CD4-positive, alpha-beta T cell (primary cell): ENCODE measurements around the gene TPK1. TPM values are rescaled to one million over a fixed set of nuclear protein-coding genes. Genes with fewer than 3 reads are reported as not detected.
A peak's percentile ranks its signal among the peaks of the same experiment; 100 is the strongest.

Experiments
- ATAC-seq: fragments of 200-7000 bp; cut with Tn5 transposase; one replicate; pipeline ENCODE4 v1.10.0; 2022; ENCODE audit warnings: mild to moderate bottlenecking; ENCODE audit not compliant: poor library complexity
- CTCF ChIA-PET: fragments of 350-600 bp; sonication (Branson Sonifier 250); formaldehyde crosslinking; loops from one replicate; lab custom pipeline; 2021; ENCODE audit warnings: antibody characterized with exemption, inconsistent platforms; lab: Charles Lee
- POLR2A ChIA-PET: fragments of 350-600 bp; sonication (Branson Sonifier 250); formaldehyde crosslinking; loops from one replicate; lab custom pipeline; 2021; ENCODE audit warnings: antibody characterized with exemption, inconsistent platforms; lab: Charles Lee
- DNase-seq, 14 experiments: peaks; one replicate each; pipeline ENCODE4 v3.0.0-alpha.2; 2013 to 2020; ENCODE audit warnings: mixed read lengths in 2 of 14
- H3K27ac ChIP-seq, 2 donors: one replicate each; pipeline versions ENCODE4 v1.5.1 to v1.7.0; 2013; ENCODE audit warnings: low read length in 2 of 2, low read depth in 1 of 2, mild to moderate bottlenecking in 1 of 2
- H3K27me3 ChIP-seq, 2 experiments: 1 replicate in 1 of 2; 2 replicates in 1 of 2; pipeline versions ENCODE4 v1.6.1 to v1.7.0; 2013; ENCODE audit warnings: low read length in 2 of 2, control low read depth in 1 of 2, mild to moderate bottlenecking in 1 of 2, moderate library complexity in 1 of 2; ENCODE audit not compliant: insufficient read depth in 2 of 2, control insufficient read depth in 1 of 2
- H3K36me3 ChIP-seq: one replicate; pipeline ENCODE4 v1.6.1; 2013; ENCODE audit warnings: low read length, control low read depth; ENCODE audit not compliant: insufficient read depth
- H3K4me1 ChIP-seq: one replicate; pipeline ENCODE4 v1.6.1; 2013; ENCODE audit warnings: low read length, control low read depth; ENCODE audit not compliant: insufficient read depth
- H3K4me3 ChIP-seq: one replicate; pipeline ENCODE4 v1.5.1; 2013; ENCODE audit warnings: mild to moderate bottlenecking, low read length, moderate library complexity
- H3K9me3 ChIP-seq, 2 experiments: 1 replicate in 1 of 2; 2 replicates in 1 of 2; pipeline versions ENCODE4 v1.6.1 to v1.7.0; 2013; ENCODE audit warnings: low read length in 2 of 2, mild to moderate bottlenecking in 2 of 2, control low read depth in 1 of 2, moderate library complexity in 1 of 2; ENCODE audit not compliant: control insufficient read depth in 1 of 2, insufficient read depth in 1 of 2
- H3K27ac Mint-ChIP-seq: one replicate; pipeline ENCODE4 v1.8.0; 2020; ENCODE audit warnings: mixed read lengths
- H3K27me3 Mint-ChIP-seq: one replicate; pipeline ENCODE4 v1.8.0; 2021; ENCODE audit warnings: mixed read lengths
- H3K36me3 Mint-ChIP-seq: one replicate; pipeline ENCODE4 v1.8.0; 2021; ENCODE audit warnings: low read depth, mixed read lengths
- H3K4me1 Mint-ChIP-seq: one replicate; pipeline ENCODE4 v1.8.0; 2021; ENCODE audit warnings: low read depth, mixed read lengths
- H3K4me3 Mint-ChIP-seq: one replicate; pipeline ENCODE4 v1.8.0; 2020; ENCODE audit warnings: mild to moderate bottlenecking, mixed read lengths
- H3K9me3 Mint-ChIP-seq: one replicate; pipeline ENCODE4 v1.8.0; 2020; ENCODE audit warnings: mixed read lengths
- CTCF ChIP-seq: fragments of 200-600 bp; IDR thresholded peaks from one replicate; pipeline ENCODE4 v1.8.0; 2022; ENCODE audit warnings: antibody characterized with exemption, mild to moderate bottlenecking
- intact Hi-C, 2 experiments: fragments of 100-400 bp; cut with DNase I in 1 of 2; cut with micrococcal nuclease in 1 of 2; formaldehyde crosslinking; loops; one replicate each; pipeline versions ENCODE4 v1.15.1 to v1.9.0; 2023 to 2025; cut with DNase I, micrococcal nuclease
- total RNA-seq, 174 experiments: library from RNA in 2 of 174; stranded (reverse) in 2 of 174; gene quantifications; one replicate each; pipeline ENCODE4 v1.2.3 and lab custom pipeline; 2021 to 2026

Gene TPK1
- total RNA-seq, 2 experiments from 2014 or later = 17.1 to 17.8 TPM

GRCh38 chr7:144835155-144835611 is 670 bp downstream of the TPK1 start:
- H3K9me3 Mint-ChIP-seq = peaks cover 10% of the 10 kb centered on the region
- H3K9me3 ChIP-seq = peaks cover 0 to 11% of the 10 kb centered on the region in 2 experiments
- H3K27ac Mint-ChIP-seq = peak overlapping the region; percentile 97
- DNase-seq (peak in 8 of 14 experiments; percentile 18 to 72 (median 50)), ATAC-seq (peak; percentile 40)
- no peaks in the 10 kb centered on the region for H3K27me3 ChIP-seq
- peak overlapping the region; percentile 97 for H3K4me3 Mint-ChIP-seq
- peaks cover 12% of the 10 kb centered on the region for H3K36me3 Mint-ChIP-seq
- no peak for TF ChIP-seq CTCF
- H3K4me3 ChIP-seq = peak overlapping the region; percentile 85
- intact Hi-C loops = loop anchor here (1.0 to 10.0 kb wide), 4 partner anchors 16 to 100 kb away; no protein-coding TSS in a partner anchor
- H3K4me1 ChIP-seq = peaks cover 40% of the 10 kb centered on the region
- no peaks in the 10 kb centered on the region for H3K27me3 Mint-ChIP-seq
- peak overlapping the region; percentile 87 to 88 for H3K27ac ChIP-seq
- POLR2A ChIA-PET = interaction anchor here (0.6 to 6.6 kb wide), 25 partner anchors 8 to 144 kb away, joined by 3 to 302 read pairs (median 6); no protein-coding TSS in a partner anchor
- CTCF ChIA-PET = interaction anchor here (0.6 to 2.2 kb wide), 5 partner anchors 14 to 96 kb away, joined by 3 to 10 read pairs (median 3); no protein-coding TSS in a partner anchor
- no peaks in the 10 kb centered on the region for H3K36me3 ChIP-seq
- peaks cover 51% of the 10 kb centered on the region for H3K4me1 Mint-ChIP-seq

- no peaks in the 10 kb centered on the region for H3K27me3 Mint-ChIP-seq
- Histone ChIP-seq H3K36me3 (no peaks in the 10 kb centered on the region), H3K4me3 (peak overlapping the region; percentile 85), H3K9me3 (peaks cover 0 to 11% of the 10 kb centered on the region in 2 experiments), H3K27ac (peak overlapping the region; percentile 87 to 88), H3K4me1 (peaks cover 43% of the 10 kb centered on the region), H3K27me3 (no peaks in the 10 kb centered on the region)
- peaks cover 12% of the 10 kb centered on the region for H3K36me3 Mint-ChIP-seq
- peak in 12 of 14 experiments; percentile 5 to 73 (median 30) for DNase-seq
- POLR2A ChIA-PET = interaction anchor here (0.8 to 6.6 kb wide), 16 partner anchors 8 to 101 kb away, joined by 3 to 302 read pairs (median 14); no protein-coding TSS in a partner anchor
- peaks cover 10% of the 10 kb centered on the region for H3K9me3 Mint-ChIP-seq
- ATAC-seq = peak; percentile 14
- intact Hi-C loops = loop anchor here (1.0 to 10.0 kb wide), 4 partner anchors 15 to 100 kb away; no protein-coding TSS in a partner anchor
- H3K4me3 Mint-ChIP-seq = peak overlapping the region; percentile 97
- no peak for TF ChIP-seq CTCF
- H3K27ac Mint-ChIP-seq = peak overlapping the region; percentile 97
- CTCF ChIA-PET = interaction anchor here (0.6 to 2.2 kb wide), 5 partner anchors 14 to 96 kb away, joined by 3 to 10 read pairs (median 3); no protein-coding TSS in a partner anchor
- peaks cover 56% of the 10 kb centered on the region for H3K4me1 Mint-ChIP-seq
These were observed 1.2 kb downstream of the TPK1 start for GRCh38 chr7:144834641-144835144.

GRCh38 chr7:144830811-144831210 is 5.0 kb downstream of the TPK1 start:
- ATAC-seq = no peak
- peaks cover 33% of the 10 kb centered on the region for H3K4me1 ChIP-seq
- no peak for DNase-seq
- peaks cover 4% of the 10 kb centered on the region for H3K9me3 Mint-ChIP-seq
- no peak overlapping the region for H3K4me3 Mint-ChIP-seq
- H3K27me3 Mint-ChIP-seq = no peaks in the 10 kb centered on the region
- intact Hi-C loops = loop anchor here in 1 of 2 experiments (10.0 kb wide), 1 partner anchor 96 kb away; no protein-coding TSS in a partner anchor
- CTCF ChIA-PET = interaction anchor here (1.0 kb wide), 1 partner anchor 12 kb away, joined by 4 read pairs; no protein-coding TSS in a partner anchor
- H3K27ac Mint-ChIP-seq = peak overlapping the region; percentile 97
- no peak for TF ChIP-seq CTCF
- H3K27me3 ChIP-seq = no peaks in the 10 kb centered on the region
- POLR2A ChIA-PET = no interaction called here
- H3K4me3 ChIP-seq = no peak overlapping the region
- no peak overlapping the region for H3K27ac ChIP-seq
- H3K9me3 ChIP-seq = peaks cover 0 to 4% of the 10 kb centered on the region in 2 experiments
- peaks cover 12% of the 10 kb centered on the region for H3K36me3 Mint-ChIP-seq
- peaks cover 63% of the 10 kb centered on the region for H3K4me1 Mint-ChIP-seq
- H3K36me3 ChIP-seq = no peaks in the 10 kb centered on the region
